Measurements from ENCODE around the gene TAS2R16.

The TAS2R16 gene

DNA sequence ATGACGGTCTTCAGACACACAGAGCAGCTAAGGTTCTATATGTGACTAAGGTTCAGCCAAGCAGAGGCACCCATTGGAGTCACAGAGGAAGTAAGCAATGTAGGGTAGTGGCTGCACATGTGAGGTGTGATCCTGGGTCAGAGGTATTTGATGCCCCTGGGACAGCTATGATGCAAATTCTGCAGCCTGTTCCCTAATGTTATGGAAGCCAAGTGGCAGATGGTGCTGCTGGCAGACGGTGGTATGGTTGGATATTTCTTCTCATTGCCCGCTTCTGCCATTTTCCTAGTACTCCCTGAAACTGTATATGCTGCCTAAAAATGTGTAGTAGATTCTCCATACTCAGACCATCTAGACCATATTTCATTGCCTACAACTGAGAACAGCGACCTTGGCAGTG is 7.2 kb downstream of the TAS2R16 start (continued):
- no peak for TF ChIP-seq BACH2 (CRISPR knock-in tag; IDR thresholded peaks at IDR 0.05; ENCODE audit: borderline replicate concordance)
- no peak for TF ChIP-seq ARNTL (CRISPR knock-in tag; IDR thresholded peaks at IDR 0.05; ENCODE audit: borderline replicate concordance, low read depth)
- no peak for TF ChIP-seq ZNF8 (CRISPR knock-in tag; IDR thresholded peaks at IDR 0.05)

DNA sequence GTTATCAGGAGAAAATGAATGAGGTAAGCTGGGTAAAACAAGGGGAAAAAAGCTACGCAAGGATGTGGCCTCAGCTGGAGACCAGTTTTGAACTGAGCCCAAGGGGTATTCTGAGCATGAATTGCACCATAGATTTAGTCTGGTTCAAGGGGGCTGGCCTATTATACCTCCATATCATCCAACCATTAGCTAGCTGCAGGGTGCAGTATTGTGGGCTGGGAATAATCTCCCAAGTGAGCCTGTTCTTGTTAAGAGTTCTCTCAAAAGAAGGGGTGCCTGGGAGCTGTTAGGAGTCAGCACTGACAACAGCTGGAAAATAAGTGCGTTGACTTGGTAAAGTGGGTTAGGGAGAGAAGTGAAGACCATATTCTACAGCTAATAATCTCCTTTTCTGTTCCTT is 8.0 kb downstream of the TAS2R16 start:
- no peak for ATAC-seq
- TF ChIP-seq TOX (CRISPR knock-in tag; IDR thresholded peaks at IDR 0.05; ENCODE audit: borderline replicate concordance) (no peak), ZFP3 (CRISPR knock-in tag; IDR thresholded peaks at IDR 0.05) (no peak), CSDC2 (CRISPR knock-in tag; IDR thresholded peaks at IDR 0.05) (no peak), ZNF70 (CRISPR knock-in tag; IDR thresholded peaks at IDR 0.05) (no peak), TCF4 (CRISPR knock-in tag; IDR thresholded peaks at IDR 0.05; ENCODE audit: borderline replicate concordance) (no peak), ISL1 (CRISPR knock-in tag; IDR thresholded peaks at IDR 0.05) (no peak)
- TF ChIP-seq, protein P1, sequence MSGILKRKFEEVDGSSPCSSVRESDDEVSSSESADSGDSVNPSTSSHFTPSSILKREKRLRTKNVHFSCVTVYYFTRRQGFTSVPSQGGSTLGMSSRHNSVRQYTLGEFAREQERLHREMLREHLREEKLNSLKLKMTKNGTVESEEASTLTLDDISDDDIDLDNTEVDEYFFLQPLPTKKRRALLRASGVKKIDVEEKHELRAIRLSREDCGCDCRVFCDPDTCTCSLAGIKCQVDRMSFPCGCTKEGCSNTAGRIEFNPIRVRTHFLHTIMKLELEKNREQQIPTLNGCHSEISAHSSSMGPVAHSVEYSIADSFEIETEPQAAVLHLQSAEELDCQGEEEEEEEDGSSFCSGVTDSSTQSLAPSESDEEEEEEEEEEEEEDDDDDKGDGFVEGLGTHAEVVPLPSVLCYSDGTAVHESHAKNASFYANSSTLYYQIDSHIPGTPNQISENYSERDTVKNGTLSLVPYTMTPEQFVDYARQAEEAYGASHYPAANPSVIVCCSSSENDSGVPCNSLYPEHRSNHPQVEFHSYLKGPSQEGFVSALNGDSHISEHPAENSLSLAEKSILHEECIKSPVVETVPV (CRISPR knock-in tag; IDR thresholded peaks at IDR 0.05), result no peak

DNA sequence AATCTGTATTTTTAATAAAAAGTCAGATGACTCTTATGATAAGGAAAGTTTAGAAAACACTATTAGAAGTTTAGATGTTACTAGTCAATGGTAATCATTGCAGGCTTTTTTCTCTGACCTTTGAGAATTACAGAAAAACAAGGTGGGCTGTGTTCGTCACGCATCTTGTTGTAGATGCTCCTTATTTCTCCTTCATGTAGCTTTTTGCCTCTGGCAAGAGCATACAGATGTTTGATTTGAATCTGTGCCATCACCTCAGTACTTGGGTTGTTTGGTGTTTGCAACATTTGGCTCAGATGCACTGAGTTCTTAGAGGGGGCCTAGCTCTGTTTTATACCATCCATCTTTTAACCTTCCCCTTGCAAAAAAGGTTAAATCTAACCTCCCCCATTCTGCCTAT is 11.5 kb downstream of the TAS2R16 start:
- no peak for TF ChIP-seq OSR1 (CRISPR knock-in tag; IDR thresholded peaks at IDR 0.05)
- TF ChIP-seq ZFP3 (CRISPR knock-in tag; IDR thresholded peaks at IDR 0.05), result no peak
- no peak for TF ChIP-seq ZC3H10 (CRISPR knock-in tag; IDR thresholded peaks at IDR 0.05)
- TF ChIP-seq, protein P2, sequence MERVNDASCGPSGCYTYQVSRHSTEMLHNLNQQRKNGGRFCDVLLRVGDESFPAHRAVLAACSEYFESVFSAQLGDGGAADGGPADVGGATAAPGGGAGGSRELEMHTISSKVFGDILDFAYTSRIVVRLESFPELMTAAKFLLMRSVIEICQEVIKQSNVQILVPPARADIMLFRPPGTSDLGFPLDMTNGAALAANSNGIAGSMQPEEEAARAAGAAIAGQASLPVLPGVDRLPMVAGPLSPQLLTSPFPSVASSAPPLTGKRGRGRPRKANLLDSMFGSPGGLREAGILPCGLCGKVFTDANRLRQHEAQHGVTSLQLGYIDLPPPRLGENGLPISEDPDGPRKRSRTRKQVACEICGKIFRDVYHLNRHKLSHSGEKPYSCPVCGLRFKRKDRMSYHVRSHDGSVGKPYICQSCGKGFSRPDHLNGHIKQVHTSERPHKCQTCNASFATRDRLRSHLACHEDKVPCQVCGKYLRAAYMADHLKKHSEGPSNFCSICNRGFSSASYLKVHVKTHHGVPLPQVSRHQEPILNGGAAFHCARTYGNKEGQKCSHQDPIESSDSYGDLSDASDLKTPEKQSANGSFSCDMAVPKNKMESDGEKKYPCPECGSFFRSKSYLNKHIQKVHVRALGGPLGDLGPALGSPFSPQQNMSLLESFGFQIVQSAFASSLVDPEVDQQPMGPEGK (CRISPR knock-in tag; IDR thresholded peaks at IDR 0.05; ENCODE audit: borderline replicate concordance), result no peak
- no peak for TF ChIP-seq ESRRG (CRISPR knock-in tag; IDR thresholded peaks at IDR 0.05)
- no peak for ATAC-seq

DNA sequence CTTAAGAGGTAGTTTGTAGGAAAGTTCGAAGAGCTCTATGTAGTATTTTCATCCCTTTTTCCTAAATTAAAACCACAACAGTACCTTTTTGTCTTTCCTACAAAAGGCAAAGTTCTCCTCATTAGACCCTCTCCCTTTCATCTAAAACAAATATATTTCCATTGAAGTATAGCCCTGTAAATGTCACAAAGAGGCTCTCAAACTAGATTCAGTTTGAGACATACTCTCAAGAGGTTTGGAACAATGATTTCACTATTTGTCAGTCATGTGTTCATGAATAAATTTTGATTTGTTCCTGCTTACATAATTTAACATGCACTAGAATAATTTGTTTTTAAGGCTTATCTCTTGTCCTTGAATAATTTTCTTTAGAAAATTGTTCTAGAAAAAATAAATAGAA is 12.2 kb downstream of the TAS2R16 start:
- TF ChIP-seq ISL1 (CRISPR knock-in tag; IDR thresholded peaks at IDR 0.05) (no peak), RARB (CRISPR knock-in tag; IDR thresholded peaks at IDR 0.05) (no peak), ZNF565 (CRISPR knock-in tag; conservative IDR thresholded peaks at IDR 0.05; ENCODE audit: low read depth) (no peak), ZFP3 (CRISPR knock-in tag; IDR thresholded peaks at IDR 0.05) (no peak), ZNF8 (CRISPR knock-in tag; IDR thresholded peaks at IDR 0.05) (no peak), BACH2 (CRISPR knock-in tag; IDR thresholded peaks at IDR 0.05; ENCODE audit: borderline replicate concordance) (no peak)
- TF ChIP-seq, protein P3, sequence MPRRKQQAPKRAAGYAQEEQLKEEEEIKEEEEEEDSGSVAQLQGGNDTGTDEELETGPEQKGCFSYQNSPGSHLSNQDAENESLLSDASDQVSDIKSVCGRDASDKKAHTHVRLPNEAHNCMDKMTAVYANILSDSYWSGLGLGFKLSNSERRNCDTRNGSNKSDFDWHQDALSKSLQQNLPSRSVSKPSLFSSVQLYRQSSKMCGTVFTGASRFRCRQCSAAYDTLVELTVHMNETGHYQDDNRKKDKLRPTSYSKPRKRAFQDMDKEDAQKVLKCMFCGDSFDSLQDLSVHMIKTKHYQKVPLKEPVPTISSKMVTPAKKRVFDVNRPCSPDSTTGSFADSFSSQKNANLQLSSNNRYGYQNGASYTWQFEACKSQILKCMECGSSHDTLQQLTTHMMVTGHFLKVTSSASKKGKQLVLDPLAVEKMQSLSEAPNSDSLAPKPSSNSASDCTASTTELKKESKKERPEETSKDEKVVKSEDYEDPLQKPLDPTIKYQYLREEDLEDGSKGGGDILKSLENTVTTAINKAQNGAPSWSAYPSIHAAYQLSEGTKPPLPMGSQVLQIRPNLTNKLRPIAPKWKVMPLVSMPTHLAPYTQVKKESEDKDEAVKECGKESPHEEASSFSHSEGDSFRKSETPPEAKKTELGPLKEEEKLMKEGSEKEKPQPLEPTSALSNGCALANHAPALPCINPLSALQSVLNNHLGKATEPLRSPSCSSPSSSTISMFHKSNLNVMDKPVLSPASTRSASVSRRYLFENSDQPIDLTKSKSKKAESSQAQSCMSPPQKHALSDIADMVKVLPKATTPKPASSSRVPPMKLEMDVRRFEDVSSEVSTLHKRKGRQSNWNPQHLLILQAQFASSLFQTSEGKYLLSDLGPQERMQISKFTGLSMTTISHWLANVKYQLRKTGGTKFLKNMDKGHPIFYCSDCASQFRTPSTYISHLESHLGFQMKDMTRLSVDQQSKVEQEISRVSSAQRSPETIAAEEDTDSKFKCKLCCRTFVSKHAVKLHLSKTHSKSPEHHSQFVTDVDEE (CRISPR knock-in tag; IDR thresholded peaks at IDR 0.05), result no peak
- TF ChIP-seq, protein P4, sequence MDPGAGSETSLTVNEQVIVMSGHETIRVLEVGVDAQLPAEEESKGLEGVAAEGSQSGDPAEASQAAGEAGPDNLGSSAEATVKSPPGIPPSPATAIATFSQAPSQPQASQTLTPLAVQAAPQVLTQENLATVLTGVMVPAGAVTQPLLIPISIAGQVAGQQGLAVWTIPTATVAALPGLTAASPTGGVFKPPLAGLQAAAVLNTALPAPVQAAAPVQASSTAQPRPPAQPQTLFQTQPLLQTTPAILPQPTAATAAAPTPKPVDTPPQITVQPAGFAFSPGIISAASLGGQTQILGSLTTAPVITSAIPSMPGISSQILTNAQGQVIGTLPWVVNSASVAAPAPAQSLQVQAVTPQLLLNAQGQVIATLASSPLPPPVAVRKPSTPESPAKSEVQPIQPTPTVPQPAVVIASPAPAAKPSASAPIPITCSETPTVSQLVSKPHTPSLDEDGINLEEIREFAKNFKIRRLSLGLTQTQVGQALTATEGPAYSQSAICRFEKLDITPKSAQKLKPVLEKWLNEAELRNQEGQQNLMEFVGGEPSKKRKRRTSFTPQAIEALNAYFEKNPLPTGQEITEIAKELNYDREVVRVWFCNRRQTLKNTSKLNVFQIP (CRISPR knock-in tag; IDR thresholded peaks at IDR 0.05; ENCODE audit: borderline replicate concordance, low read depth), result no peak
- ATAC-seq, result no peak

DNA sequence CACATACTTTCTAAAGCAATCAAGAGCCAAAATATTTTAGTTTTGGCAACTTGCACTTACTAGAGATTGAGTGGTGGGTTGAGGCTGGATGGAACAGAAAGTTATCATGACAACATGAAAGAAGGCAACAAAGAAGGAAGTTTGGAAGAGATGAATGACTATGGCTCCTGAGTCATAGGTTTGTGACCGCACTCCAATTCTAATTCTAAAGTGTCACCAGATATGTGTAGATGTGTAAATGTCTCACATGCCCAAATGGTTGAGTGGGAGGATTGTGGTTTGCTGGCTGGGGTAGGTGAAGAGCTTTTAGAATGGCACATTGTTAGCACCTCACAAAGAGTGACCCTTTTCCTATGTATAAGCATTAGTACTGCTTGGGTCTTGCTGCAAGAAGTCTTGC is 20.2 kb downstream of the TAS2R16 start:
- ATAC-seq, result no peak
- TF ChIP-seq, protein P3 (CRISPR knock-in tag; IDR thresholded peaks at IDR 0.05), result no peak
- no peak for TF ChIP-seq GLIS3 (CRISPR knock-in tag; IDR thresholded peaks at IDR 0.05)
- no peak for TF ChIP-seq ZNF70 (CRISPR knock-in tag; IDR thresholded peaks at IDR 0.05)
- TF ChIP-seq PPARA (CRISPR knock-in tag; IDR thresholded peaks at IDR 0.05; ENCODE audit: borderline replicate concordance), result no peak
- no peak for TF ChIP-seq OSR1 (CRISPR knock-in tag; IDR thresholded peaks at IDR 0.05)
- no peak for TF ChIP-seq TOX (CRISPR knock-in tag; IDR thresholded peaks at IDR 0.05; ENCODE audit: borderline replicate concordance)
- TF ChIP-seq, protein P1 (CRISPR knock-in tag; IDR thresholded peaks at IDR 0.05), result no peak
- TF ChIP-seq ESRRG (CRISPR knock-in tag; IDR thresholded peaks at IDR 0.05), result no peak
- TF ChIP-seq ZFP30 (CRISPR knock-in tag; IDR thresholded peaks at IDR 0.05), result no peak
